K562 (cell line): ENCODE data around the gene CYP26A1. TPM values are rescaled to one million over a fixed set of nuclear protein-coding genes. Genes with fewer than 3 reads are reported as not detected.
A peak's percentile ranks its signal among the peaks of the same experiment; 100 is the strongest.

Experiments used
- ATF3 ChIP-seq, 2 experiments: fragments of 450-650 bp in 1 of 2; sonication (generic) in 1 of 2; formaldehyde crosslinking in 1 of 2; IDR thresholded peaks in 1 of 2; conservative IDR thresholded peaks in 1 of 2; 2 replicates each; pipeline versions ENCODE4 v1.6.1 to v1.8.1; 2016 to 2023; ENCODE audit warnings: mild to moderate bottlenecking in 2 of 2, moderate library complexity in 2 of 2, inconsistent platforms in 1 of 2, missing genetic modification reagents in 1 of 2
- ATF4 ChIP-seq: fragments of 450-650 bp; formaldehyde crosslinking; IDR thresholded peaks from 2 replicates; pipeline ENCODE4 v1.4.0; 2022; ENCODE audit warnings: mild to moderate bottlenecking, moderate library complexity
- CTCFL ChIP-seq: IDR thresholded peaks from 2 replicates; pipeline ENCODE4 v1.6.1; 2011; ENCODE audit warnings: borderline replicate concordance, low read depth, mild to moderate bottlenecking, moderate library complexity, low read length; ENCODE audit not compliant: insufficient read depth, poor library complexity, severe bottlenecking
- DPF2 ChIP-seq: fragments of 450-650 bp; IDR thresholded peaks from 2 replicates; pipeline ENCODE4 v1.6.1; 2016
- ETV5 ChIP-seq: sonication (generic); formaldehyde crosslinking; IDR thresholded peaks from 2 replicates; pipeline ENCODE4 v1.4.0; 2020; ENCODE audit warnings: low read depth, mild to moderate bottlenecking, missing genetic modification reagents
- JUN ChIP-seq, 2 experiments: sonication (generic) in 1 of 2; formaldehyde crosslinking in 1 of 2; IDR thresholded peaks; 2 replicates each; pipeline versions ENCODE4 v1.6.1 to v1.8.0; 2012 to 2022; ENCODE audit warnings: borderline replicate concordance in 2 of 2, mild to moderate bottlenecking in 2 of 2, improper control_type of control experiment in 1 of 2, low read depth in 1 of 2, low read length in 1 of 2, missing genetic modification reagents in 1 of 2
- KLF16 ChIP-seq: IDR thresholded peaks from 2 replicates; pipeline ENCODE4 v1.6.1; 2016; ENCODE audit warnings: antibody characterized with exemption
- NCOR1 ChIP-seq: fragments of 450-650 bp; IDR thresholded peaks from 2 replicates; pipeline ENCODE4 v1.6.1; 2016; ENCODE audit warnings: mild to moderate bottlenecking, moderate library complexity
- PCBP2 ChIP-seq: fragments of 200-400 bp; formaldehyde crosslinking; IDR thresholded peaks from 2 replicates; pipeline ENCODE4 v1.6.1; 2018; ENCODE audit warnings: low read length, low read depth, mild to moderate bottlenecking, moderate library complexity; ENCODE audit not compliant: poor library complexity, severe bottlenecking
- PKNOX1 ChIP-seq: fragments of 450-650 bp; IDR thresholded peaks from 2 replicates; pipeline ENCODE4 v1.6.1; 2016
- POLR2A ChIP-seq: fragments of 450-650 bp; conservative IDR thresholded peaks from 2 replicates; pipeline ENCODE4 v1.6.1; 2016
- RCOR1 ChIP-seq, 2 experiments: IDR thresholded peaks; 2 replicates each; pipeline ENCODE4 v1.6.1; 2012; ENCODE audit warnings: low read depth in 2 of 2, low read length in 2 of 2, borderline replicate concordance in 1 of 2, improper control_type of control experiment in 1 of 2
- SNAPC5 ChIP-seq: fragments of 250-450 bp; sonication (Bioruptor Pico); IDR thresholded peaks from 2 replicates; pipeline ENCODE4 v1.8.0; 2021; ENCODE audit warnings: moderate library complexity, mild to moderate bottlenecking, inconsistent platforms
- TEAD4 ChIP-seq, 2 experiments: sonication (generic) in 1 of 2; formaldehyde crosslinking in 1 of 2; IDR thresholded peaks; 2 replicates each; pipeline versions ENCODE4 v1.6.1 to v1.8.0; 2012 to 2022; ENCODE audit warnings: borderline replicate concordance in 1 of 2, inconsistent platforms in 1 of 2, low read length in 1 of 2, mild to moderate bottlenecking in 1 of 2, missing genetic modification reagents in 1 of 2
- ZBTB11 ChIP-seq, 3 experiments: fragments of 200-800 bp in 1 of 3; fragments of 250-450 bp in 1 of 3; fragments of 450-650 bp in 1 of 3; sonication (Bioruptor Pico) in 1 of 3; sonication (Bioruptor generic) in 1 of 3; formaldehyde crosslinking in 1 of 3; IDR thresholded peaks; 2 replicates each; pipeline versions ENCODE4 v1.6.1 to v1.8.0; 2016 to 2022; ENCODE audit warnings: mild to moderate bottlenecking in 2 of 3, missing genetic modification characterization in 2 of 3, missing compliant biosample characterization in 1 of 3, moderate library complexity in 1 of 3
- ZFP36 ChIP-seq: fragments of 150-350 bp; IDR thresholded peaks from 2 replicates; pipeline ENCODE4 v1.6.1; 2018; ENCODE audit warnings: low read length, low read depth; ENCODE audit not compliant: partially characterized antibody
- ZNF589 ChIP-seq: fragments of 200-800 bp; sonication (Bioruptor generic); IDR thresholded peaks from 2 replicates; pipeline ENCODE4 v1.6.1; 2016; ENCODE audit warnings: low read depth, missing genetic modification characterization, missing compliant biosample characterization
- polyA plus RNA-seq, 8 experiments: library from polyadenylated mRNA; depleted of rRNA in 4 of 8; stranded (reverse) in 5 of 8; unstranded in 3 of 8; fragments of >200 nt; fragmentation: Nextera tagmentation in 2 of 8; fragmentation: Illumina TruSeq in 1 of 8; extraction: Ambion mirVana in 2 of 8; extraction: Trizol in 1 of 8; gene quantifications; 2 replicates each; pipeline versions ENCODE4 v1.2.1 to v1.2.3, GENCODE V29; 2011 to 2014; ENCODE audit warnings: inconsistent platforms in 1 of 8, missing spikeins in 1 of 8
- total RNA-seq, 7 experiments: library from RNA; depleted of rRNA in 6 of 7; stranded (reverse); fragments of >200 nt in 6 of 7; fragmentation: Illumina TruSeq in 2 of 7; extraction: Trizol in 2 of 7; gene quantifications; 2 replicates each; pipeline versions ENCODE4 v1.2.1 to v1.2.3, GENCODE V29; 2011 to 2021; ENCODE audit warnings: low replicate concordance in 1 of 7

Gene CYP26A1
- total and polyA plus RNA-seq, 9 of the 15 experiments (the other 6 are each of a cell fraction or from before 2014, with no cell fraction given) = 0.11 to 5.1 (median 1.6) TPM

GRCh38 chr10:93077860-93078337 lies 4.2 kb downstream of the CYP26A1 start (continued):
- TF ChIP-seq CTCFL (no peak), ETV5 (CRISPR knock-in tag) (no peak), ZBTB11 (CRISPR knock-in tag; IDR thresholded peaks at IDR 0.05) (peak in 1 of 3 experiments; percentile 67; a peak in 2 of 6 replicates), ZNF589 (CRISPR knock-in tag) (0 out of 2 replicates have a peak, but pooled peaks have one; percentile 52), KLF16 (peak; percentile 91), TEAD4 (IDR thresholded peaks at IDR 0.05; ENCODE audit: low read length) (peak; percentile 97), TEAD4 (CRISPR knock-in tag; IDR thresholded peaks at IDR 0.05; ENCODE audit: borderline replicate concordance) (no peak), RCOR1 (IDR thresholded peaks at IDR 0.05; ENCODE audit: borderline replicate concordance in 1 of 2, low read depth in 2 of 2, low read length in 2 of 2) (peak; percentile 44 to 98; a peak in 3 of 4 replicates), PKNOX1 (peak; percentile 88), PCBP2 (no peak), POLR2A (no peak), SNAPC5 (no peak), DPF2 (peak; percentile 81), NCOR1 (peak; percentile 92), JUN (IDR thresholded peaks at IDR 0.05; ENCODE audit: borderline replicate concordance, low read depth, low read length) (0 out of 2 replicates have a peak, but pooled peaks have one; percentile 19), JUN (CRISPR knock-in tag; IDR thresholded peaks at IDR 0.05; ENCODE audit: borderline replicate concordance) (no peak), ATF4 (no peak), ZFP36 (no peak), ATF3 (IDR thresholded peaks at IDR 0.05) (peak; percentile 34; the same call in 1 of the 2 replicates), ATF3 (CRISPR knock-in tag; conservative IDR thresholded peaks at IDR 0.05) (no peak)
